H1 (cell line): ENCODE measurements around the gene OXNAD1. TPM values are rescaled to one million over a fixed set of nuclear protein-coding genes. Genes with fewer than 3 reads are reported as not detected.

Experiments
- GABPA ChIP-seq: IDR thresholded peaks from 2 replicates; pipeline ENCODE4 v1.6.1; 2011; ENCODE audit warnings: mild to moderate bottlenecking, low read length, moderate library complexity, borderline replicate concordance; ENCODE audit not compliant: insufficient read depth
- SP4 ChIP-seq: IDR thresholded peaks from 2 replicates; pipeline ENCODE4 v1.6.1; 2012; ENCODE audit warnings: low read length, inconsistent platforms
- ZNF274 ChIP-seq: IDR thresholded peaks from 2 replicates; pipeline ENCODE4 v1.7.0; 2012; ENCODE audit warnings: low read length, borderline replicate concordance; ENCODE audit errors: extremely low read depth
- polyA plus RNA-seq, 7 experiments: library from polyadenylated mRNA; depleted of rRNA in 3 of 7; stranded (reverse) in 5 of 7; unstranded in 2 of 7; fragments of >200 nt in 5 of 7; fragments of 200-250 nt in 2 of 7; gene quantifications; 1 replicate in 5 of 7; 2 replicates in 1 of 7; 4 replicates in 1 of 7; pipeline versions ENCODE4 v1.2.1 to v1.2.3, GENCODE V29; 2011 to 2013; ENCODE audit warnings: missing spikeins in 2 of 7, mixed read lengths in 2 of 7
- total RNA-seq: library from RNA; stranded (reverse); fragmentation: NEBNext Ultra II Directional; extraction: Animal tissue kit (Norgen Biotek cat#: 25700); gene quantifications from 2 replicates; pipeline ENCODE4 v1.2.1, GENCODE V29; 2021

Gene OXNAD1
- total and polyA plus RNA-seq, 2 of the 8 experiments (the other 6 are each of a cell fraction or from before 2014, with no cell fraction given), result 14.9 to 24.8 TPM

DNA sequence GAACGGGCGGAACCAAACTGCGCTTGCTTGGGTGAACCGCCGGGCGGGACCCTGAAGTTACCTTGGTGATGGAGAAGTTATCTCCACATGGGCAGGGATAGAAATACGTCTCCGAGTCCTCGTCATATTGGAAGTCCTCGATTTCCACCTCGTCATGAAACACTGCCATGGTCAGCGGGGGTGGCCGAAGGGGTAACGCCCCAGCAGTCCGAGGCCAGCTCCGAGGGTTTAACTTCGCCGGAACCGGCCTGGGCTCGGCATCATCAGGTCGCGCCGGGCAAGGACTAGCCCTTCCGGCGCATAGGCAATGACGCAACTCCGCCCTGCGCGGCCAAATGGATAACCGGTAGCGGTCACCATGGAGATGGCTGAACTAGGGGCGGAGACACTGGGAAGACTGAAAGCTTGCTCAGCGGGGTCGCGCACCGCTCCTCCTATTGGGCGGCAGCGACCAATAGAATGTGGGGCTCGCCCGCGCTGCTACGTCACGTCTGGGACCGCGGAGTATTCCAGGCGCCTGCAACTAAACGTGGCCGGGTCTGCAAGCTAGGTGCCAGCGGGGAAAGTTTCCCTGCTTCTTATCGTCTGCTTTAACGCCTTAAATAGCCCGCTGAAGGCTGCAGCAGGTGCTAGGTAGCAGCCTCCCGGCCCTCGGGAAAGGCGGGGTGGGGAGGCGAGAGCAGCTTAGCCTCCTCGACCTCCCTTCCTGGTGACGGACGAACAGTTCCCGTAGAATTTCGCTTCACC lies at the start of gene OXNAD1, which contains the start of gene DPH3 (continued):
- TF ChIP-seq ZNF274 (no peak), SP4 (peak; percentile 57; the same call in 1 of the 2 replicates), GABPA (peak; percentile 93; the same call in 1 of the 2 replicates)
- TF ChIP-seq, all 59 proteins: peak for 27
